ENCODE data around the gene OR2C1.

OR2C1 gene

DNA sequence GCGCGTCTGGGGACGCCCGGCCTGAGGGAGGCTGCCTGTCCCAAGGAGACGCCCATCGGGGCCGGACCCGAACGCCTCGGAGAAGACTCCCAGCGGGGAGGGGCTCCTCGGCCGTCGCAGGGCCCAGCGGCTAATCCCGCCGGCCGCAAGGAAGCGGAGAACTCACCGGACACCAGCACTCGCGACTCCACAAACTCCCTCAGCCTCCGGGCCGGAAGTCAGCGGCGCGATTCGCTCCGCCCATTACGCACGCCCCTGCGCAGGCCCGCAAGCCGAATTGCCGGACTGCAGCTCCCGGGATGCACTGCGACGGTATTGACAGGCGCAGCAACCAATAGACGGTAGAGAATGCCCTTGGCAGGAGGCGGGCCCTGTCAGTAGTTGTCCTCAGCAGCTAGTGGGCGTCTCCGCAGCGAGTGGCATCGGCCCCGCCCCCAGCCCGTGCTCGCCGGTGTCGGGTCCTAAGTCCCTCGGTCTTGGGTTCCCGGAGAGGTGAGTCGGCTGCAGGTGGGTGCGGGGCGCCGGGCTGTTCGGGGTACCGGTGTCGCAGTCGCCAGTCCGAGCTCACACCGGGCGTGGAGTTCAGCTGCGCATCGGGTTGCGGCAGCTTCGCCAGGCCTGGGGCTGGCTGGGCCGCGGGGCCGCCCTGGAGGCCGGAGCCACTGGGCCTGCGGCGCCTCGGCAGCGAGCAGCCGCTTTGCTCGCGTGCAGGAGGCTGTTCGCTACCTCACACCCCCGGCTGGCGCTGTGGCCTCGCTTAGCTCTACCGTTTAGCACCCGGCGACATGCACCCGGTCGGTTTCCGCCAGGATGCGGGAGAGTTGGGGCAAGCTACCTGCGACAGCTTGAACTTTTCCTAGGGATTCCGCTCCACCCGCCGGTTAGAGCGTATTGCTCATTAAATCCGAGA, 45.3 kb downstream of the OR2C1 start, which contains the start of the genes ZNF174 and ZSCAN32:
Gene ZNF174, plus strand, starts transcription at position 437 of the 910 bp plus-strand sequence. CDS start 790 bp downstream, outside the sequence.
Gene ZSCAN32, minus strand, starts transcription at position 226 of the 910 bp plus-strand sequence. CDS start 3,447 bp downstream, outside the sequence.
- DNase-seq = peak; percentile 98

DNA sequence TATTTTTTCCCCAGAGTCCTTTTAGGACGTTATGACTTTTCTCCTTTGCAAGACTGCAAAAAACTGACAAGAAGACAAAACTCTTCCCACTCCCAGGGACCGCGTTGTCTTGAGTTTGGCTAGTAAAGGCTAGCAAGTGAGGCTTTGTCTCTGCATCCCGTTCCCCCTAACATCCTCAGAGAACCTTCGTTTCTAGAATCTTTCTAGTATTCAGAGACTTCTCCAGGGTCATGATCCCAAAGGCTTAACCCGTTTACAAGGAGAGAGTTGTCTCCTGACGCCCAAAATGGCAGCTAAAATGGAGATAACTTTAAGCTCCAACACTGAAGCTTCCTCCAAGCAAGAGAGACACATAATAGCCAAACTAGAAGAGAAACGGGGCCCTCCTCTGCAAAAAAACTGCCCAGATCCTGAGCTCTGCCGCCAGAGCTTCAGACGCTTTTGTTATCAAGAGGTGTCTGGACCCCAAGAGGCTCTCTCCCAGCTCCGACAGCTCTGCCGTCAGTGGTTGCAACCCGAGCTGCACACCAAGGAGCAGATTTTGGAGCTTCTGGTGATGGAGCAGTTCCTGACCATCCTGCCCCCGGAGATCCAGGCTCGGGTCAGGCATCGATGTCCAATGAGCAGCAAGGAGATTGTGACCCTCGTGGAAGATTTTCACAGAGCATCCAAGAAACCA, 46.2 kb downstream of the OR2C1 start:
- no peak for DNase-seq
